ENCODE data around the gene PLXNC1.

DNA sequence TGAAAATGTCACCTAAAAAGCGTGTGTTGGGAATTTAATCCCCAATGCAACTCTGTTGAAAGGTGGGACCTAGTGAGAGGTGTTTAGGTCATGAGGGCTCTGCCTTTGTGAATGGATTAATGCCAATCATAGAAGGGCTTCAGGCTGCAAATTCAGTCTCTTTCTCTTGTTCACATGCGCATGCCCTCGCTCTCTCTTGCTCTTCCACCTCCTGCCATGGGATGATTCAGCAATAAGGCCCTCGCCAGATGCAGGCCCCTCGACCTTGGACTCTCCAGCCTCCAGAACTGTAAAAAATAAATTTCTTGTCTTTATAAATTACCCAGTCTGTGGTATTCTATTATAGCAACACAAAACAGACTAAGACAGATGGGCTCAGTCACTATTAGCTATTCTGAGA lies 55.4 kb downstream of the PLXNC1 start:
- TF ChIP-seq POLR2AphosphoS5 (IDR thresholded peaks at IDR 0.05; ENCODE audit: insufficient read depth in 1 of 2, low read depth in 1 of 2) (no peak), CTCF (IDR thresholded peaks at IDR 0.05) (no peak), POLR2A (IDR thresholded peaks at IDR 0.05) (no peak)
